HG02588 (cell line): ENCODE measurements around the gene CTTN.

Experiments
- ATAC-seq: cut with Tn5 transposase; IDR thresholded peaks from one replicate; pipeline ENCODE4 v1.9.1; 2021; ENCODE audit warnings: mild to moderate bottlenecking, moderate library complexity; ENCODE audit not compliant: unreplicated experiment

The CTTN gene

DNA sequence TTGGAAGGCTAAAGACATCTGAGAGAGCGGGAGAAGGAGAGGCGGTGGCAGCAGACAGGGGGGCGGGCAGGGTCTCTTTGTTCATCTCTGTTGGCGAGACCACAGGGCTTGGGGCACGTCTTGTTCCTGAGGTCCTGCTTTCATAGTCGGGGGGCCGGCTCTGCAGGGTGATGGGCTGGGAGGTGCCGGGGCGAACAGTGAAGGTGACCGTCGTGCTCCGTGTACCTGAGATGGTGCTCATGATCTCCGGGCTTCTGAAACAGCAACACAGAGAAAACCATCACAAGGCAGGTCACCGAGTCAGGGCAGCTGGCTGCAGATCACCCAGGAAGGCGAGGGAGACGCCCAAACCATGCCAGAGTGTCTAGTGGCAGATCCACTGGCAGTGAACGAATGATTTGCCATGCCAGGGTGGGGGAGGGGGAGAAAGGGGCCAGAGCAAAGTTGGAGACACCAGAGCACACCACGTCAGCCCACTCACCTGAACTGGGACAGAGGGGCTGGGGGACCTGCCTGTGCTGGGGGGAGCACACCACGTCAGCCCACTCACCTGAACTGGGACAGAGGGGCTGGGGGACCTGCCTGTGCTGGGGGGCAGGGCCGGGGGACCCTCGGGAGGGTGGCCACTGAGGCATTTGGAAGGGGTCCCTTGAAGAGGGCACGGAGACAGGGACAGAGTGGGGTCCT lies 75.0 kb downstream of the CTTN start:
- no peak for ATAC-seq

DNA sequence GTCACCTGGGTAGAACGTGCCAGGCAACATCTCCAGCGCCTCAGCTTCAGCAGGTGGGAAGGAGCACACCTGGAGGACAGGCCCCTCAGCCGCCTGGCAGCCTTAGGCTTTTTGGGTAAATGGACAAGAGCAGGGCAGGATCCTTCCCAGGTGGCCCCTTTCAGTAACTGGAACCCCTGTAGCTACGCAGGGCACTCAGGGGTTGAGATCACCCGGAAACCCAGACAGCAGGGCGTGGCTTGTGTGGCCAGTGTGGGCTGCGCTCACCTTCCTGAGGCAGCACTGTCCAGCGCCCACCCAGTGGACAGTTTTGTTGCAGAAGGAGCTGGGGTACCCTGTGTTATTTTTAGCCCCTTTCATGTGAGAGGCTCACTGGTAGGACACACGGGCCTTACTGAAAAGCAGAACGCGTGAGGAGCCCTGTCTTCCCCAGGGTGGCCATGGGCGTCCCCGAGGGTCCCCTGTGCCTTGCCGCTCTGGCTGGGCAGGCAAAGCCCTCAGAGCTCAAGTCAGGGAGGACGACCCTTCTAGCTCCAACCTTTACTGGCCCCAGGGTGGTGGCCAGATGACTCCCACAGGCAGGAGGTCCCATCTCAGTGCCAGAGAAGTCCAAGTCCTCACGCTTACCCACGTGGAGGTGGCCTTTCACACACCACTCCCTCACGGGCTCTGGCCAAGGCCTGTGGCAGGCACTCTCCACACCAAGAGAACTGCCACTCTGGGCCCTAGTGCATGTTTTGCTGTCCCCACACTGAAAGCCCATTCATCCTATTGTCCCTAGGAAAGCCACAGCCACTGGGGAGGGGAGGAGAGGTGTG lies 75.8 kb downstream of the CTTN start:
- ATAC-seq, result no peak

DNA sequence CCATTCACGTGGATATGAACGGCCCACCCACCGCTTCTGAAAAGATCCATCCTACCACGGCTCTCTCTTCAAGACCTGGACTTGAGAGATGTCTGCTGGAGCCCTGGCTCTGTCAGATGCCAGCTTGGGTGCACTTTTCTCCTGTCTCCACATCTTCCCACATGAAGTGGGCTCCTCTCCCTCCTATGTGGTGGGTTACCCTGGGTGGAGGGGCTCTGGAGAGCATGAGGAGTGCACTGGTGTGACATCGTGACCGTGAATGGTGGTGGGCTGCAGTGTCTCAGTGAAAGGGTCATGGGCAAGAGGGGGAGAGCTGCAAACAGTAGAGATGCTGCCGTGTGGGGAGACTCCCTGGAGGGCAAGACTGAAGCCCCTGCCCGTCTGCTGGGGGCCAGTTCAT lies 76.4 kb downstream of the CTTN start:
- ATAC-seq, result no peak

DNA sequence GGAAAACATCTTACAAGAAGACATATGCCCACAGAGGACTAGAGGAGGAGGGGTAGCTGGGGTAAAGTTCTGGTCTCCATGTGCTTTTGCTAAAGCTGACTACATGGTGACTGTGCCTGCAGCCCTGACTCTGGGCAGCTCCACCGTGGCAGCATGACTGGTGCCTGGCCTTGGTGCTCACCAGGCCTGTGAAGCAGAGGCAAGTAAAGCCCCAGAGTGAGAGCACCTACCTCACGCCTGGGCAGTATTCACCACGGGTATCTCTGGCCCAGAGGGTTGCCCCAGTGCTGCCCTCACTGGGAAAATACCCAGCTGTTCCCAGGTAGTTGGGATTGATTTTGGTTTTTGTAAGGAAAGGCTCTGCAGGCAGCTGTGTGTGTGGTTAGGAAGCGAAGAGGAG lies 78.3 kb downstream of the CTTN start:
- ATAC-seq, result no peak

DNA sequence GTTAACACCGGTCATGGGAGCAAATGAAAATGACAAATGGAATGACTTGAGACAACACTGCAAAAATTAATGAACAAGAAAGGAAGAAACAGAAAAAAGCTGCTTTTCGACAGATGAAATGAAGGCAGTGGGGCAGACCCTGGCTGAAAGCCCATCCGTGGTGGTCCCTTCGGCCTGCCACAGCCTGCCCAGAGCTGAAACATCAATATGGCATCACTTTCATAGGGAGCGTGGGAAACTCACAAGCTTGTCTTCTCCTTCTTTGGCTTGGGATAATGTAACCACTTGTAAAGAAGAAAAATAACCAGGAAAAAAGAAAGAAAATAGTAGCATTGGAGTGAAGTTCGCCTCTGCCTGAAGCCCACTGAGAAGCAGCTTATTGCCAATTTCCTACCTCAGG lies 78.8 kb downstream of the CTTN start:
- no peak for ATAC-seq

GRCh38 chr11:70477609-70478008 lies 79.3 kb downstream of the CTTN start:
- no peak for ATAC-seq

DNA sequence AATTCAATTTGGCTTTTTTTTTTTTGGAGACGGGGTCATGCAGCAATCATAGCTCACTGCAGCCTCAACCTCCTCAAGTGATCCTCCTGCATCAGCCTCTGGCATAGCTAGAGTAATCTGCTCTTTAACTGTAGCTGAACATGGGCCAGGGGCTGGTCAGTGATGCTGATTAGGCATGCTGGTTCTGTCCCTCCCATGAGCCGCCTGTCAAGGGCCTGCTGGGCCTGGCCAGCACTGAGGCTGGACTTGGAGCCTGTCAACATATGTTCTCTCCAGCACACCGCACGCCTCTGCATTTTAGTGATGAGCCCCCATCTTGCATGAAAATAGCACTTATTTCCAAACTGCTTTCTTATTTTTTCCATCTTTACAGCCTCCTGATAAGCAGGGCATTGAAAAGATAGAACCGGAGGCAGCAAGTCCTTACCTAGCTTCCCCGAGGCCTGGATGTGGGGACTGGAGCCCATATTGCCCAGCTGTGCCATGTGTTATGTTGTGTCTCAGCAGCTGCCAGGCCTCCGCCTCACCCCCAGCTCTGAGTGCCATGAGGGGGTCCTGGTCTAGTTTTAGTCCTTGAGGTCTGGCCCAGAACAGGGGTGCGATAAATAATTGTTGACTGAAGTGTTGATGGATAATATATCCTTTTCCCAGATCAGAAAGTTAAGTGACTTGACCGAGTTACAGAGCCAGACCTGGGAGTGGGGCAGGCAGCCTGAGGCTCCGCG lies 80.0 kb downstream of the CTTN start:
- ATAC-seq, result no peak

- ATAC-seq, result no peak
Measured at GRCh38 chr11:70480711-70481110, 82.4 kb downstream of the CTTN start.

GRCh38 chr11:70481625-70482528 lies 83.5 kb downstream of the CTTN start:
- ATAC-seq, result no peak

DNA sequence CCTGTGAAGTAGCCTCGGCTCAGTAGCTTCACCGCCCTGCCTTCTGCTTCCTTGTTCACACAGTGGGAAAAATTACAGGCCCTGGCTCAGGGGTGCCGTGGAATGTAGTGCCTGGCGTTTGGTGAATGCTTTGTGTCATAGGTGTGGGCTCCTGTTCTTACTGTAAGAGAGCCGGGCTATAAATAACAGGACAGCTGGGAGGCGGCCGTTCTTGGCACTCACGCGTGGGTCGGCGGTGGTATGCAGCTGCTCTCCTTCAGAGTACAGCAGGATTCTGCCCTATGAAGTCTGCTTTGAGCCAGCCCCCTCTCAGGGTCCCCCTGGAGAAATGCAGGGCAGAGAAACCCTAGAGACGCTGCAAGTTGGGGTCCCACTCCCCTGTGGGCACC lies 84.2 kb downstream of the CTTN start:
- ATAC-seq, result no peak

DNA sequence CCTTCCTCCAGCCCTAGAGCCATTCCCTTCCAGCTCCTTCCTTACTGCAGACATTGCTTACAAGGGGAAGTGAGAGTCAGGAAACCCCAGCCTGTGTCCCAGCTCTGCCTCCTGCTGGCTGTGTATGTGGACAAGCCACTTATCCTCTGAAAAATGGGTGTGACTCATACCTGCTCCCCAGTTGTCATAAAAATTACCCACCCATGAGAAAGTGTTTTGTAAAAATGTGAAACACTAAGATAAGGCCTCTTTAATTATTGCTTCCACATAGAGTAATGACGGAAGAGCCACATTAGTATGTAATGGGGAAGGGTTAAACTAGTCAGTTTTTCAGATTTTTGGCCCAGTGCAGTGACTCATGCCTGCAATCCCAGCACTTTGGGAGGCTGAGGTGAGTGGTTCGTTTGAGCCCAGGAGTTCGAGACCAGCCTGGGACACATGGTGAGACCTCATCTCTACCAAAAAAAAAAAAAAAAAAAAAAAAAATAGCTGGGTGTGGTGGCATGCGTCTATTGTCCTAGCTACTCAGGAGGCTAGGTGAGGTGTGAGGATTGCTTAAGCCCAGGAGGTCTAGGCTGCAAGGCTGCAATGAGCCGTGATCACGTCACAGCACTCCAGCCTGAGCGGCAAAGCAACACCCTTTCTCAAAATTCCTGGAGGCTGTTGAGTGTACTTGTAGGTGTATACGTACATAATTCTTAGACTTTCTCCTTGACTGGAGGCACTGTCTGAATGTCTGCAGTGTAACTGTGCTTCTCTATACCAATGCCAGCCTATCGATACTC lies 84.9 kb downstream of the CTTN start:
- ATAC-seq, result no peak

- no peak for ATAC-seq
Measured at GRCh38 chr11:70483917-70484316, 85.6 kb downstream of the CTTN start.

- ATAC-seq, result no peak
Measured at GRCh38 chr11:70485326-70486025, 87.1 kb downstream of the CTTN start.

- ATAC-seq, result no peak
Measured at GRCh38 chr11:70486026-70486415, 87.7 kb downstream of the CTTN start.
